Activated CD4-positive, alpha-beta T cell treated with anti-CD3 and anti-CD28 coated beads for 36 hours (primary cell): ENCODE results near the gene NFKBIZ. TPM values are rescaled to one million over a fixed set of nuclear protein-coding genes. Genes with fewer than 3 reads are reported as not detected.
A peak's percentile ranks its signal among the peaks of the same experiment; 100 is the strongest.
"Not testable (repeated sequence)": the region's sequence is repeated elsewhere in the genome, so short reads cannot be mapped to it uniquely, and the experiment has no call there.

ENCODE experiments used
- ATAC-seq: fragments of 200-7000 bp; cut with Tn5 transposase; one replicate; pipeline ENCODE4 v1.10.0; 2021; ENCODE audit warnings: mild to moderate bottlenecking, moderate library complexity
- CTCF ChIA-PET: fragments of 350-600 bp; sonication (Branson Sonifier 250); formaldehyde crosslinking; loops from one replicate; lab custom pipeline; 2021; ENCODE audit warnings: antibody characterized with exemption; lab: Charles Lee
- POLR2A ChIA-PET: fragments of 350-600 bp; sonication (Branson Sonifier 250); formaldehyde crosslinking; loops from one replicate; lab custom pipeline; 2021; ENCODE audit warnings: antibody characterized with exemption, inconsistent platforms; lab: Charles Lee
- DNase-seq: peaks from one replicate; pipeline ENCODE4 v3.0.0-alpha.2; 2020
- H3K27ac Mint-ChIP-seq: one replicate; pipeline ENCODE4 v1.8.0; 2021; ENCODE audit warnings: mixed read lengths
- H3K27me3 Mint-ChIP-seq: one replicate; pipeline ENCODE4 v1.8.0; 2021; ENCODE audit warnings: mixed read lengths
- H3K36me3 Mint-ChIP-seq: one replicate; pipeline ENCODE4 v1.8.0; 2021; ENCODE audit warnings: low read depth, mixed read lengths
- H3K4me1 Mint-ChIP-seq: one replicate; pipeline ENCODE4 v1.8.0; 2021; ENCODE audit warnings: mixed read lengths
- H3K4me3 Mint-ChIP-seq: one replicate; pipeline ENCODE4 v1.8.0; 2021; ENCODE audit warnings: mild to moderate bottlenecking, moderate library complexity, mixed read lengths
- H3K9me3 Mint-ChIP-seq: one replicate; pipeline ENCODE4 v1.8.0; 2021; ENCODE audit warnings: low read depth, mixed read lengths
- intact Hi-C, 2 experiments: fragments of 100-400 bp; cut with DNase I in 1 of 2; cut with micrococcal nuclease in 1 of 2; formaldehyde crosslinking; loops; one replicate each; pipeline versions ENCODE4 v1.14.2 to v1.15.1; 2022 to 2024; cut with DNase I, micrococcal nuclease
- total RNA-seq, 2 experiments: library from RNA; stranded (reverse); gene quantifications; one replicate each; pipeline ENCODE4 v1.2.3, GENCODE V29; 2021

NFKBIZ gene
- total RNA-seq, 2 experiments from 2014 or later, result 47.8 to 56.7 TPM

GRCh38 chr3:101859882-101860448 is 10.7 kb downstream of the NFKBIZ start:
- POLR2A ChIA-PET, result no interaction called here
- H3K27me3 Mint-ChIP-seq, result no peaks in the 10 kb centered on the region
- intact Hi-C loops, result loop anchor here in 1 of 2 experiments (10.0 kb wide), 1 partner anchor 345 kb away; the partner anchor contains the start of gene SENP7
- peaks cover 69% of the 10 kb centered on the region for H3K36me3 Mint-ChIP-seq
- no peak overlapping the region for H3K4me3 Mint-ChIP-seq
- H3K4me1 Mint-ChIP-seq, result peaks cover 60% of the 10 kb centered on the region
- H3K9me3 Mint-ChIP-seq, result no peaks in the 10 kb centered on the region
- CTCF ChIA-PET, result interaction anchor here (1.0 to 1.5 kb wide), 2 partner anchors 46 to 365 kb away, joined by 3 to 6 read pairs; no protein-coding TSS in a partner anchor
- DNase-seq (no peak), ATAC-seq (no peak)
- H3K27ac Mint-ChIP-seq, result no peak overlapping the region

DNA sequence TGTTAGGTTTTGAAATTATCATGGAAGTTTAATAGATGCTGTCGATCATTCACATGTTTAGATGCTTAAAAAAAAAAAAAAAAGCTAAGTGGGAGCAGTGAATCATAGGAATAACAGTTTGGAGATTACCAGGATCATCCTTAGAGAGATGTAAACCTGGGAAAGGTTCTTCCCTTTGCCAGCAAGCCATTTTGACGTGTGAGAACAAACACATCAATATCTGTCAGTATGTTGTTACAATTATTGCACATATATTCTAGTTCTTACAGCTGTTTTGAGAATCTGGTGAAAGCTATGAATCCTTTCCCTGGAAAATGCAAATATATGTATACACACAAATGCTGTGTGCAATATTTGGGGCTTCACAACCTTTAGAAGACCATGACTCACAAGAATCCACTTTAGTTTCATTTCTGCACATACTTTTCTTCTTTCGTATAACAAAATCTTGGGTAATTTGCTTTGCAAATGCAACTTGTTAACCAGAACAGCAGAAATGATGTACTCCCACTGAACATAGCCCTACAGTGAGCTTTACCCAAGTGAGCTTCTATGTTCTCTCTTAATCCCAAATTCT is 12.0 kb downstream of the NFKBIZ start:
- intact Hi-C loops, result loop anchor here in 1 of 2 experiments (1.0 kb wide), 1 partner anchor 10 kb away; no protein-coding TSS in a partner anchor
- Mint-ChIP-seq H3K36me3 (peaks cover 57% of the 10 kb centered on the region), H3K27ac (peak overlapping the region; percentile 21), H3K9me3 (no peaks in the 10 kb centered on the region), H3K27me3 (no peaks in the 10 kb centered on the region), H3K4me3 (no peak overlapping the region), H3K4me1 (peaks cover 53% of the 10 kb centered on the region)
- ATAC-seq (peak; percentile 67), DNase-seq (no peak)
- POLR2A ChIA-PET, result interaction anchor here (0.5 to 1.0 kb wide), 4 partner anchors 9 to 63 kb away, joined by 3 to 6 read pairs (median 4); partner anchors contain the start of gene NFKBIZ
- CTCF ChIA-PET, result interaction anchor here (0.7 to 1.0 kb wide), 4 partner anchors 9 to 75 kb away, joined by 3 to 6 read pairs (median 3); no protein-coding TSS in a partner anchor

DNA sequence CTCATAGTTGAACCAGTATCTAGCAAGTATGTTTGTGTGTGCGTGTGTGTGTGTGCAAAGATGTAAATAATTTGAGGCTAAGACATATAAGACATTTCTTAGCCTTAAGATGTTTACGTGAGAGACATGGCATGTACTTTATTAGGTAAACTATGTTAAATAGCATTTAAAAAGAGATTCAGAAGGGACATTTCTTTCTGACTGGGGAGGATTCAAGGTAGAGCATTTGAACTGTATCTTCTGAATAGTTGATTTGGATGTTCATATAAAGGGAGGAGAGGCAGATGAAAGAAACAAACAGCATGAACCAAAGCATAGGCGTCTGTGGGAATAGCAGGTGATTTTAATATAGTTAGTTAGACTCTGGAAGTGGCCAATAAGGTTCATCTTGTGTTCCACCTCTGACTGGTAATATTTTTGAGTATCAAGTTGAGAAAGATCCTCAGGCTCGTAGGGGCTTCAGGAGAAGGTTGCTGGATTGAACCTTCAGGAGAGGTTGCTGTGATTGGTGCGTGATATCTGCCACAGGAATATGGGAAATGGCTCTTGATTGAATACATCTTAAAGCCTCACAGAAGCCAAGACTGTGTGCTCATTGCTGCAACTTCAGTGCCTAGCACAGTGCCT is 12.6 kb downstream of the NFKBIZ start:
- ATAC-seq (peak; percentile 8), DNase-seq (no peak)
- H3K27ac Mint-ChIP-seq, result peak overlapping the region; percentile 21
- H3K4me1 Mint-ChIP-seq, result peaks cover 53% of the 10 kb centered on the region
- no peak overlapping the region for H3K4me3 Mint-ChIP-seq
- intact Hi-C loops, result loop anchor here in 1 of 2 experiments (1.0 kb wide), 1 partner anchor 11 kb away; no protein-coding TSS in a partner anchor
- ChIA-PET POLR2A (interaction anchor here (0.5 to 1.0 kb wide), 5 partner anchors 8 to 63 kb away, joined by 3 to 6 read pairs (median 4); partner anchors contain the start of gene NFKBIZ), CTCF (interaction anchor here (0.7 to 1.0 kb wide), 4 partner anchors 9 to 75 kb away, joined by 3 to 6 read pairs (median 3); no protein-coding TSS in a partner anchor)
- no peaks in the 10 kb centered on the region for H3K27me3 Mint-ChIP-seq
- no peaks in the 10 kb centered on the region for H3K9me3 Mint-ChIP-seq
- H3K36me3 Mint-ChIP-seq, result peaks cover 51% of the 10 kb centered on the region

DNA sequence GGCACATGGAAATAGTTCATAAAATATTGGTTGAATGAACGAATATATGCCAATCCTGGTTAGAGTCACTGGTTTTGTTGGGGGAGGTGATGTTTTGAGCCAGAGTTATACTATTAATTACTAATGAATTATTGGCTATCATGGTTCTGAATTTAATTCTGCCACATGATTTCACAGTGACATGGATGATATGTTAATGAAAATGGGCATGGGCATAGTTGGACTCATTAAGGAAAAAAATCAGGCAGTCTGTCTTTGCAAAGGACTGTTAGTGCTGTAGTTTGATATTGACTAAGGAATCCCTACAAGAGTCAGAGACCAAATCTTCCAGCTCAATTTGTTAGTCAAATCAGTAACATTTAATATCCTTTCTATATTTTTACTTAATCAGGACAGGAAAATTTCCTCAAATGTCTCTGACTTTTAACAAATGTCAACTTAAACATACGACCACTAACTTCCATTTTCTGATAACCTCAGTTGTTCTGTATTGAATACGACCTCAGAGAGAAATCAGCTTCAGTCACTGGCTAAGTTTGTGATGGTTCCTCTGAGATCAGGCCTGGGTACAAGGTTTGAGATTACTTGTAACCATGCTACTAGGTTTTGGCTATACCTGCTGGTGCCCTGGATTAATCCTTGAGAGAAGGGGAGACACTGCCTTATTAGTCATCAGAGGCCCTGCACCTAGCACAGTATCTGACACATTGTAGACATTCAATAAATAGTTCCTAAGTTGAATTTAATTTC is 13.3 kb downstream of the NFKBIZ start:
- CTCF ChIA-PET, result no interaction called here
- POLR2A ChIA-PET, result interaction anchor here (0.7 kb wide), 1 partner anchor 9 kb away, joined by 4 read pairs; no protein-coding TSS in a partner anchor
- Mint-ChIP-seq H3K4me1 (peaks cover 48% of the 10 kb centered on the region), H3K9me3 (no peaks in the 10 kb centered on the region), H3K27ac (no peak overlapping the region), H3K4me3 (no peak overlapping the region), H3K27me3 (no peaks in the 10 kb centered on the region), H3K36me3 (peaks cover 44% of the 10 kb centered on the region)
- ATAC-seq (peak; percentile 45), DNase-seq (no peak)
- intact Hi-C loops, result no loop called here

- H3K9me3 Mint-ChIP-seq, DNase-seq, H3K27me3 Mint-ChIP-seq, intact Hi-C loops, H3K27ac Mint-ChIP-seq, ATAC-seq, H3K4me3 Mint-ChIP-seq, POLR2A ChIA-PET: not testable (repeated sequence)
- Mint-ChIP-seq H3K36me3 (peaks cover 24% of the 10 kb centered on the region), H3K4me1 (peaks cover 36% of the 10 kb centered on the region)
- CTCF ChIA-PET, result interaction anchor here (0.6 to 1.2 kb wide), 2 partner anchors 51 to 360 kb away, joined by 3 read pairs; no protein-coding TSS in a partner anchor
These were observed 15.6 kb downstream of the NFKBIZ start for GRCh38 chr3:101864926-101865325.

DNA sequence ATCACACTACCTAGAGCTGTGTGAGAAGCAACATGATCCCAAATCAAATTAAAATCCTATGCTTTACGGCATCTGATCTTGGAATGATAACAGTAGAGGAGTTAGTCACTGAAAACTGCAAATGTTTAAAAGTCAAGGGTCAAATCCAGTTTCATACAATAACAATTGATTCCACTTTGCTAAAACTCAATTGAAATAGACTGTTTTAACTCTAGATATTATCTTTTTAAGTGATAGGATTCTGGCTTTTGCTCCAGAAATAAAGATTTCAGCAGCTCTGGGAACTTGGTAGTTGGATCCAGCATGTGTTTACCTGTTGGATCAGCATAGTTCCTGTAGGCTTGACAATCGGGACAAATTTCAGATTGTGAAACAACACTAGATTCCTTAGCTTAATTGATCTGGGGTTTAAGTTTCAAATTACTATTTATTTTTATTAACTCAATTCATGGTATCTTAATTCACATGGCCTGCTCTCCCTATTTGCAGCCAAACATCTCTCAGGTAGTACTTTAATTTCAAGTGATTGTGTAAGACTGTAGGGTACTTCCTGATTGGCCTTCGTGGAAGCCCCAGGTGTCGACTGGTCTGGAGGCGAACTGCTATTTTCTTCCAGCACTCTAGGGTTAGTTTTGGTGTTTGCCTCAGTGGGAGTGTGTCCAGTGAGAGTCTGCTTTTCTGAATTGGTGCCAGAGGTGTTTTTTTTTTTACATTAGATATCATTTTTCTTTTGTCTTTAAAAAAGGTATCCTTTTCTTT is 16.6 kb downstream of the NFKBIZ start:
- Mint-ChIP-seq H3K4me1 (peaks cover 29% of the 10 kb centered on the region), H3K27me3 (no peaks in the 10 kb centered on the region), H3K9me3 (no peaks in the 10 kb centered on the region), H3K27ac (no peak overlapping the region), H3K4me3 (no peak overlapping the region), H3K36me3 (peaks cover 17% of the 10 kb centered on the region)
- CTCF ChIA-PET, result interaction anchor here (0.6 to 1.2 kb wide), 2 partner anchors 52 to 359 kb away, joined by 3 read pairs; no protein-coding TSS in a partner anchor
- no peak for ATAC-seq
- POLR2A ChIA-PET, result no interaction called here
- intact Hi-C loops, result no loop called here
- no peak for DNase-seq

DNA sequence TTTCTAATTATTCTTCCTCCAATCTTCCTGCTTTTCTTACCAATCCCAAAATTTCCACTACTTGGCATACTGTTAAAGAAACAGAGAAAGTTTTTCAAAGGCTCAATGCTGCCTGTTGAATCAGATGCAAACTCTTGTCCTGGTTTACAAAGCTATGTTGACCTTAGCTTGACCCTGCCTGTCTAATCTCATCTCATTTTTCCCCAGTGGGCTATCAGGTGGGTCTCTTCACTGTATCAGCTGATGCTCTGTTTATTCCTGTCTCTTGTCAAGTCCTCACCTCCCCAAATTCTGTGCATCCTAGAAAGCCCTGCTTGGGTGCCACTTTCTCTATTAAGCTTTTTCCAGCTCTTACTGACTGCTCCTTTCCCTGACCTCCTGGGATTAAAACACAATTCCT is 18.2 kb downstream of the NFKBIZ start:
- no peak overlapping the region for H3K27ac Mint-ChIP-seq
- CTCF ChIA-PET, result interaction anchor here (1.1 kb wide), 1 partner anchor 362 kb away, joined by 4 read pairs; no protein-coding TSS in a partner anchor

GRCh38 chr3:101867996-101868395 is 18.7 kb downstream of the NFKBIZ start:
- no peak overlapping the region for H3K4me3 Mint-ChIP-seq
- CTCF ChIA-PET, result interaction anchor here (1.1 kb wide), 1 partner anchor 361 kb away, joined by 4 read pairs; no protein-coding TSS in a partner anchor

More for the DNA sequence above, 18.2 kb downstream of the NFKBIZ start:
- Mint-ChIP-seq H3K9me3 (no peaks in the 10 kb centered on the region), H3K36me3 (peaks cover 4% of the 10 kb centered on the region), H3K27me3 (no peaks in the 10 kb centered on the region), H3K4me3 (no peak overlapping the region), H3K4me1 (peaks cover 13% of the 10 kb centered on the region)
- ATAC-seq (no peak), DNase-seq (no peak)
- POLR2A ChIA-PET, result no interaction called here
- intact Hi-C loops, result no loop called here

GRCh38 chr3:101868534-101869464 is 19.5 kb downstream of the NFKBIZ start:
- H3K27ac Mint-ChIP-seq, result no peak overlapping the region
- no peak for DNase-seq
- H3K9me3 Mint-ChIP-seq, result no peaks in the 10 kb centered on the region
- no peak for ATAC-seq
- intact Hi-C loops, result no loop called here
- no peaks in the 10 kb centered on the region for H3K27me3 Mint-ChIP-seq
- H3K4me1 Mint-ChIP-seq, result peaks cover 3% of the 10 kb centered on the region
- H3K36me3 Mint-ChIP-seq, result no peaks in the 10 kb centered on the region
- CTCF ChIA-PET, result no interaction called here
- H3K4me3 Mint-ChIP-seq, result no peak overlapping the region
- POLR2A ChIA-PET, result no interaction called here

More at GRCh38 chr3:101867996-101868395, 18.7 kb downstream of the NFKBIZ start:
- H3K9me3 Mint-ChIP-seq, result no peaks in the 10 kb centered on the region
- peaks cover 4% of the 10 kb centered on the region for H3K36me3 Mint-ChIP-seq
- no peak overlapping the region for H3K27ac Mint-ChIP-seq
- POLR2A ChIA-PET, result no interaction called here
- no peaks in the 10 kb centered on the region for H3K27me3 Mint-ChIP-seq
- ATAC-seq, result no peak
- intact Hi-C loops, result no loop called here
- DNase-seq, result no peak
- H3K4me1 Mint-ChIP-seq, result peaks cover 9% of the 10 kb centered on the region
